ENCODE results near the gene TNFRSF18. TPM values are rescaled to one million over a fixed set of nuclear protein-coding genes. Genes with fewer than 3 reads are reported as not detected.

TNFRSF18 gene
- total and polyA plus RNA-seq, 2 donors: 4.2 to 29.9 TPM

GRCh38 chr1:1208713-1209433 is 2.5 kb upstream of the TNFRSF18 start:
- DNase-seq (ENCODE audit: low read depth in 6 of 9, low spot score in 9 of 9): peak in 1 of 9 donors; percentile 51
- 7% methylated on average over 38 of the region's 38 CpGs for WGBS
- Histone ChIP-seq H3K27ac (ENCODE audit: low read depth in 1 of 2, low read length in 1 of 2) (no peak overlapping the region), H3K36me3 (ENCODE audit: control insufficient read depth in 2 of 2, insufficient read depth in 2 of 2, low read length in 1 of 2) (no peaks in the 10 kb centered on the region), H3K4me3 (ENCODE audit: low read length in 2 of 2) (no peak overlapping the region), H3K9me3 (ENCODE audit: control insufficient read depth in 2 of 2, insufficient read depth in 1 of 2, low read length in 1 of 2) (no peaks in the 10 kb centered on the region), H3K4me1 (ENCODE audit: control insufficient read depth in 2 of 2, insufficient read depth in 2 of 2, low read length in 2 of 2) (peaks cover 17 to 44% of the 10 kb centered on the region in 2 donors), H3K27me3 (ENCODE audit: control insufficient read depth in 2 of 2, insufficient read depth in 1 of 2, low read length in 1 of 2) (peaks cover 34 to 87% of the 10 kb centered on the region in 2 donors)

- Histone ChIP-seq H3K9me3 (ENCODE audit: control insufficient read depth in 2 of 2, insufficient read depth in 1 of 2, low read length in 1 of 2) (no peaks in the 10 kb centered on the region), H3K4me1 (ENCODE audit: control insufficient read depth in 2 of 2, insufficient read depth in 2 of 2, low read length in 2 of 2) (peaks cover 5 to 31% of the 10 kb centered on the region in 2 donors), H3K36me3 (ENCODE audit: control insufficient read depth in 2 of 2, insufficient read depth in 2 of 2, low read length in 1 of 2) (no peaks in the 10 kb centered on the region), H3K4me3 (ENCODE audit: low read length in 2 of 2) (no peak overlapping the region), H3K27me3 (ENCODE audit: control insufficient read depth in 2 of 2, insufficient read depth in 1 of 2, low read length in 1 of 2) (peaks cover 39 to 85% of the 10 kb centered on the region in 2 donors), H3K27ac (ENCODE audit: low read depth in 1 of 2, low read length in 1 of 2) (no peak overlapping the region)
- 68% methylated on average over 11 of the region's 11 CpGs for WGBS
- no peak for DNase-seq (ENCODE audit: low read depth in 6 of 9, low spot score in 9 of 9)
These were observed 1.1 kb upstream of the TNFRSF18 start for GRCh38 chr1:1207571-1207892.

GRCh38 chr1:1206966-1207531 is 657 bp upstream of the TNFRSF18 start:
- no peak for DNase-seq (ENCODE audit: low read depth in 6 of 9, low spot score in 9 of 9)
- peaks cover 5 to 30% of the 10 kb centered on the region in 2 donors for H3K4me1 ChIP-seq (ENCODE audit: control insufficient read depth in 2 of 2, insufficient read depth in 2 of 2, low read length in 2 of 2)
- no peak overlapping the region for H3K27ac ChIP-seq (ENCODE audit: low read depth in 1 of 2, low read length in 1 of 2)
- H3K36me3 ChIP-seq (ENCODE audit: control insufficient read depth in 2 of 2, insufficient read depth in 2 of 2, low read length in 1 of 2): no peaks in the 10 kb centered on the region
- no peak overlapping the region for H3K4me3 ChIP-seq (ENCODE audit: low read length in 2 of 2)
- no peaks in the 10 kb centered on the region for H3K9me3 ChIP-seq (ENCODE audit: control insufficient read depth in 2 of 2, insufficient read depth in 1 of 2, low read length in 1 of 2)
- 69% methylated on average over 19 of the region's 19 CpGs for WGBS
- peaks cover 39 to 83% of the 10 kb centered on the region in 2 donors for H3K27me3 ChIP-seq (ENCODE audit: control insufficient read depth in 2 of 2, insufficient read depth in 1 of 2, low read length in 1 of 2)

- Histone ChIP-seq H3K27me3 (ENCODE audit: control insufficient read depth in 2 of 2, insufficient read depth in 1 of 2, low read length in 1 of 2) (peaks cover 43 to 84% of the 10 kb centered on the region in 2 donors), H3K4me3 (ENCODE audit: low read length in 2 of 2) (peak overlapping the region in 1 of 2 donors; percentile 0), H3K4me1 (ENCODE audit: control insufficient read depth in 2 of 2, insufficient read depth in 2 of 2, low read length in 2 of 2) (peaks cover 8 to 26% of the 10 kb centered on the region in 2 donors), H3K27ac (ENCODE audit: low read depth in 1 of 2, low read length in 1 of 2) (no peak overlapping the region), H3K9me3 (ENCODE audit: control insufficient read depth in 2 of 2, insufficient read depth in 1 of 2, low read length in 1 of 2) (no peaks in the 10 kb centered on the region), H3K36me3 (ENCODE audit: control insufficient read depth in 2 of 2, insufficient read depth in 2 of 2, low read length in 1 of 2) (no peaks in the 10 kb centered on the region)
- WGBS: 15% methylated on average over 31 of the region's 31 CpGs
- no peak for DNase-seq (ENCODE audit: low read depth in 6 of 9, low spot score in 9 of 9)
These were observed 520 bp downstream of the TNFRSF18 start for GRCh38 chr1:1205769-1206375.

- Histone ChIP-seq H3K9me3 (ENCODE audit: control insufficient read depth in 2 of 2, insufficient read depth in 1 of 2, low read length in 1 of 2) (peaks cover 0 to 1% of the 10 kb centered on the region in 2 donors), H3K27me3 (ENCODE audit: control insufficient read depth in 2 of 2, insufficient read depth in 1 of 2, low read length in 1 of 2) (peaks cover 50 to 84% of the 10 kb centered on the region in 2 donors), H3K36me3 (ENCODE audit: control insufficient read depth in 2 of 2, insufficient read depth in 2 of 2, low read length in 1 of 2) (no peaks in the 10 kb centered on the region), H3K4me1 (ENCODE audit: control insufficient read depth in 2 of 2, insufficient read depth in 2 of 2, low read length in 2 of 2) (peaks cover 8 to 29% of the 10 kb centered on the region in 2 donors), H3K27ac (ENCODE audit: low read depth in 1 of 2, low read length in 1 of 2) (no peak overlapping the region), H3K4me3 (ENCODE audit: low read length in 2 of 2) (no peak overlapping the region)
- WGBS: 91% methylated on average over 19 of the region's 19 CpGs
- DNase-seq (ENCODE audit: low read depth in 6 of 9, low spot score in 9 of 9): no peak
These were observed 1.2 kb downstream of the TNFRSF18 start for GRCh38 chr1:1204998-1205768.

- Histone ChIP-seq H3K9me3 (ENCODE audit: control insufficient read depth in 2 of 2, insufficient read depth in 1 of 2, low read length in 1 of 2) (peaks cover 0 to 1% of the 10 kb centered on the region in 2 donors), H3K27ac (ENCODE audit: low read depth in 1 of 2, low read length in 1 of 2) (no peak overlapping the region), H3K4me1 (ENCODE audit: control insufficient read depth in 2 of 2, insufficient read depth in 2 of 2, low read length in 2 of 2) (peaks cover 8 to 26% of the 10 kb centered on the region in 2 donors), H3K27me3 (ENCODE audit: control insufficient read depth in 2 of 2, insufficient read depth in 1 of 2, low read length in 1 of 2) (peaks cover 55 to 85% of the 10 kb centered on the region in 2 donors), H3K4me3 (ENCODE audit: low read length in 2 of 2) (no peak overlapping the region), H3K36me3 (ENCODE audit: control insufficient read depth in 2 of 2, insufficient read depth in 2 of 2, low read length in 1 of 2) (no peaks in the 10 kb centered on the region)
- no peak for DNase-seq (ENCODE audit: low read depth in 6 of 9, low spot score in 9 of 9)
- WGBS: 93% methylated on average over 8 of the region's 8 CpGs
These were observed 1.9 kb downstream of the TNFRSF18 start for GRCh38 chr1:1204425-1204920.

- Histone ChIP-seq H3K27ac (ENCODE audit: low read depth in 1 of 2, low read length in 1 of 2) (no peak overlapping the region), H3K36me3 (ENCODE audit: control insufficient read depth in 2 of 2, insufficient read depth in 2 of 2, low read length in 1 of 2) (no peaks in the 10 kb centered on the region), H3K4me3 (ENCODE audit: low read length in 2 of 2) (no peak overlapping the region), H3K9me3 (ENCODE audit: control insufficient read depth in 2 of 2, insufficient read depth in 1 of 2, low read length in 1 of 2) (peaks cover 0 to 1% of the 10 kb centered on the region in 2 donors), H3K4me1 (ENCODE audit: control insufficient read depth in 2 of 2, insufficient read depth in 2 of 2, low read length in 2 of 2) (peaks cover 3 to 20% of the 10 kb centered on the region in 2 donors), H3K27me3 (ENCODE audit: control insufficient read depth in 2 of 2, insufficient read depth in 1 of 2, low read length in 1 of 2) (peaks cover 55 to 83% of the 10 kb centered on the region in 2 donors)
- 95% methylated on average over 49 of the region's 49 CpGs for WGBS
- no peak for DNase-seq (ENCODE audit: low read depth in 6 of 9, low spot score in 9 of 9)
These were observed 2.6 kb downstream of the TNFRSF18 start for GRCh38 chr1:1203561-1204424.

GRCh38 chr1:1202831-1203560 is 3.4 kb downstream of the TNFRSF18 start:
- WGBS: 91% methylated on average over 27 of the region's 27 CpGs
- H3K4me3 ChIP-seq (ENCODE audit: low read length in 2 of 2): no peak overlapping the region
- H3K27me3 ChIP-seq (ENCODE audit: control insufficient read depth in 2 of 2, insufficient read depth in 1 of 2, low read length in 1 of 2): peaks cover 51 to 75% of the 10 kb centered on the region in 2 donors
- no peak for DNase-seq (ENCODE audit: low read depth in 6 of 9, low spot score in 9 of 9)
- peaks cover 0 to 1% of the 10 kb centered on the region in 2 donors for H3K9me3 ChIP-seq (ENCODE audit: control insufficient read depth in 2 of 2, insufficient read depth in 1 of 2, low read length in 1 of 2)
- peaks cover 3 to 12% of the 10 kb centered on the region in 2 donors for H3K4me1 ChIP-seq (ENCODE audit: control insufficient read depth in 2 of 2, insufficient read depth in 2 of 2, low read length in 2 of 2)
- no peak overlapping the region for H3K27ac ChIP-seq (ENCODE audit: low read depth in 1 of 2, low read length in 1 of 2)
- no peaks in the 10 kb centered on the region for H3K36me3 ChIP-seq (ENCODE audit: control insufficient read depth in 2 of 2, insufficient read depth in 2 of 2, low read length in 1 of 2)
